Right atrium auricular region (tissue), 2 donors: Measurements from ENCODE around the gene NDST3. TPM values are rescaled to one million over a fixed set of nuclear protein-coding genes. Genes with fewer than 3 reads are reported as not detected.

Source experiments
- DNase-seq: peaks from one replicate; pipeline ENCODE4 v3.0.0-alpha.2; 2019; ENCODE audit warnings: low spot score
- H3K27ac ChIP-seq, 2 donors: fragments of 200-600 bp; sonication (generic); 1 replicate in 1 of 2; 2 replicates in 1 of 2; pipeline ENCODE4 v1.5.1; 2016 to 2019
- H3K27me3 ChIP-seq, 2 donors: fragments of 200-600 bp; sonication (generic); one replicate each; pipeline versions ENCODE4 v1.5.1 to v1.6.0; 2017 to 2019
- H3K36me3 ChIP-seq: fragments of 200-600 bp; sonication (generic); one replicate; pipeline ENCODE4 v1.5.1; 2016
- H3K4me1 ChIP-seq, 2 donors: fragments of 200-600 bp; sonication (generic); one replicate each; pipeline versions ENCODE4 v1.5.1 to v1.6.0; 2017 to 2019
- H3K4me3 ChIP-seq, 2 donors: fragments of 200-600 bp; sonication (generic); 1 replicate in 1 of 2; 2 replicates in 1 of 2; pipeline ENCODE4 v1.5.1; 2017 to 2019; ENCODE audit warnings: mild to moderate bottlenecking in 1 of 2, moderate library complexity in 1 of 2
- H3K9me3 ChIP-seq, 2 donors: fragments of 200-600 bp; sonication (generic); one replicate each; pipeline ENCODE4 v1.5.1; 2019
- total RNA-seq, 2 donors: library from RNA; depleted of rRNA; stranded (reverse); fragments of >200 nt; gene quantifications; one replicate each; pipeline ENCODE4 v1.1.0, GENCODE V29; 2016
- TF ChIP-seq, protein P1 (sequence below), 2 donors: fragments of 200-600 bp; sonication (generic); IDR thresholded peaks; one replicate each; pipeline ENCODE4 v1.5.1; 2019; ENCODE audit warnings: antibody characterized with exemption in 2 of 2

NDST3 gene
- total RNA-seq, 2 donors from 2014 or later = 0.15 TPM; not detected in 1

DNA sequence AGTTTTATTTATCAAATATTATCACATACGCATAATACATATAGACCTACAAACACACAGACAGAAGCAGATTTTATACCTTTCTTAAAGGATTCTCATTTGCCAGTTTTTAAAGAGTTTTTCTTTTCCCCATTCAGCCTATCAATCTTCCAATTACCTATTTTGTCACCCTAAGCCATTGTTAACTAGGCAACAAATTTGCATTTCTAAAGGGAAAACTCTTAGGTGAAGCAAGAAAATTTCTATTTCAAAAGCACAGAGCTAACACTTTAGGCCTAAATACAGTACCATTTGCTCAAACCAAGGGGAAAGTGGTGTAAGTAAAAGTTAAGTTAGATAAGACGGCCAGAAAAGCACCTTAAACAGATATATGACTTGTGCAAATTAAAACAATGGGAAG, 156.6 kb downstream of the NDST3 start:
- H3K27me3 ChIP-seq = no peaks in the 10 kb centered on the region
- TF ChIP-seq, protein P1, sequence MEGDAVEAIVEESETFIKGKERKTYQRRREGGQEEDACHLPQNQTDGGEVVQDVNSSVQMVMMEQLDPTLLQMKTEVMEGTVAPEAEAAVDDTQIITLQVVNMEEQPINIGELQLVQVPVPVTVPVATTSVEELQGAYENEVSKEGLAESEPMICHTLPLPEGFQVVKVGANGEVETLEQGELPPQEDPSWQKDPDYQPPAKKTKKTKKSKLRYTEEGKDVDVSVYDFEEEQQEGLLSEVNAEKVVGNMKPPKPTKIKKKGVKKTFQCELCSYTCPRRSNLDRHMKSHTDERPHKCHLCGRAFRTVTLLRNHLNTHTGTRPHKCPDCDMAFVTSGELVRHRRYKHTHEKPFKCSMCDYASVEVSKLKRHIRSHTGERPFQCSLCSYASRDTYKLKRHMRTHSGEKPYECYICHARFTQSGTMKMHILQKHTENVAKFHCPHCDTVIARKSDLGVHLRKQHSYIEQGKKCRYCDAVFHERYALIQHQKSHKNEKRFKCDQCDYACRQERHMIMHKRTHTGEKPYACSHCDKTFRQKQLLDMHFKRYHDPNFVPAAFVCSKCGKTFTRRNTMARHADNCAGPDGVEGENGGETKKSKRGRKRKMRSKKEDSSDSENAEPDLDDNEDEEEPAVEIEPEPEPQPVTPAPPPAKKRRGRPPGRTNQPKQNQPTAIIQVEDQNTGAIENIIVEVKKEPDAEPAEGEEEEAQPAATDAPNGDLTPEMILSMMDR (IDR thresholded peaks at IDR 0.05) = no peak
- H3K4me1 ChIP-seq = no peaks in the 10 kb centered on the region
- no peak overlapping the region for H3K4me3 ChIP-seq
- no peaks in the 10 kb centered on the region for H3K36me3 ChIP-seq
- no peak for DNase-seq
- H3K9me3 ChIP-seq = no peaks in the 10 kb centered on the region
- no peak overlapping the region for H3K27ac ChIP-seq

DNA sequence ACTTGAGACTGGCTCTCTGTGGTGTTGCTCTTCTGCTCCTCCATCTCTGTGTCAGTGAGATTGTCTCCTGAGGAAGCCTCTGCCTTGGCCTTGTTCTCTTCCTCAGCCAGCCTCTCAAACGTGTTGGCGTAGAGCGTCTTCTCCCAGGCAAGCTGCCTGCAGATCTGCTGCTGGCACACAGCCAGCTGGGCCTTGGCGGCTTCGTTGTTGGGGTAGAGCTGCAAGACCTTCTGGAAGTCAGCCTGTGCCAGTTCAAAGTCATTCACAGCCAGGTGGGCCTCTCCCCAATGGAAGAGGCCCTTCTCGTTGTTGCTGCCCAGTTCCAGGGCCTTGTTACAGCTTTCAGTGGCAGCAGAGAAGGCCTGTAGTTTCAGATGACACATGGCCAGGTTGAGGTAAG, 159.1 kb downstream of the NDST3 start:
- DNase-seq = no peak
- TF ChIP-seq, protein P1 (IDR thresholded peaks at IDR 0.05) = no peak
- no peaks in the 10 kb centered on the region for H3K36me3 ChIP-seq
- no peak overlapping the region for H3K4me3 ChIP-seq
- no peak overlapping the region for H3K27ac ChIP-seq
- no peaks in the 10 kb centered on the region for H3K4me1 ChIP-seq
- no peaks in the 10 kb centered on the region for H3K9me3 ChIP-seq
- no peaks in the 10 kb centered on the region for H3K27me3 ChIP-seq

DNA sequence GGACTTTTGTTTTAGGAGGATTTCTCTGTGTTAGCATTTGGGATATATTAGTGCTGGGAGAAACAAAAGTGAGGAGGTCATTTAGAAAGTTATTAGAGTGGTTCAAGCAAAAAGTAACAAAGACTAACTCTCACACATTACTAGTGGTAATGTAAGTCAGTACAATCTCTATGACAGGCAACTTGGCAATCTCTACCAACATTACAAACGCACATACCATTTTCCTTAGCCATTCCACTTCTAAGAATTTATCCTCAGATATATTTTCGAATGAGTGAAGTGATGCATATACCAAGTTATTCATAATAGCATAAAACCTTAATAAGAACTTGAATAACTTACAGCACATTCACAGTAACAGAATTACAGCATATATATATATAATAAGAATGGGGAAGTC, 172.3 kb downstream of the NDST3 start:
- no peaks in the 10 kb centered on the region for H3K4me1 ChIP-seq
- H3K9me3 ChIP-seq = peaks cover 0 to 13% of the 10 kb centered on the region in 2 donors
- H3K4me3 ChIP-seq = no peak overlapping the region
- H3K27me3 ChIP-seq = no peaks in the 10 kb centered on the region
- no peaks in the 10 kb centered on the region for H3K36me3 ChIP-seq
- H3K27ac ChIP-seq = no peak overlapping the region
- TF ChIP-seq, protein P1 (IDR thresholded peaks at IDR 0.05) = no peak
- DNase-seq = no peak

DNA sequence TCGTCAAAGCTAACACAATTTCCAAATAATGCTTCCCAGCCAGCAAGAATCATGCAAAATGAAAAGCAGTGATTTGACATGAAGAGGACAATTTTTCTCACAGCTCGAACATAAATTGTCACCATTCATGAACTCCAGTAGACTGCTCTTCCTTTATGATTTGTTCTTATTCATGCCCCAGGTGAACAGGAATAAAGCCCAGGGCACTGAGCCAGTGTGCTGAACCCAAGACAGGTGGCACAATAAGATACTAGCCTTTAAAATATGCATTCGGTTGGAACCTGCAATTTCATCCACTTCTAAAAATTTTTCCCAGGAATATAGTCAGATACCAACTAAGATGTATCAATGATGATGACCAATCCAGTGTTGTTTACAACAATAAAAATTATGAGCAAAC, 178.8 kb downstream of the NDST3 start:
- DNase-seq = no peak
- Histone ChIP-seq H3K36me3 (no peaks in the 10 kb centered on the region), H3K4me1 (no peaks in the 10 kb centered on the region), H3K9me3 (no peaks in the 10 kb centered on the region), H3K27me3 (no peaks in the 10 kb centered on the region), H3K4me3 (no peak overlapping the region), H3K27ac (no peak overlapping the region)
- TF ChIP-seq, protein P1 (IDR thresholded peaks at IDR 0.05) = no peak

DNA sequence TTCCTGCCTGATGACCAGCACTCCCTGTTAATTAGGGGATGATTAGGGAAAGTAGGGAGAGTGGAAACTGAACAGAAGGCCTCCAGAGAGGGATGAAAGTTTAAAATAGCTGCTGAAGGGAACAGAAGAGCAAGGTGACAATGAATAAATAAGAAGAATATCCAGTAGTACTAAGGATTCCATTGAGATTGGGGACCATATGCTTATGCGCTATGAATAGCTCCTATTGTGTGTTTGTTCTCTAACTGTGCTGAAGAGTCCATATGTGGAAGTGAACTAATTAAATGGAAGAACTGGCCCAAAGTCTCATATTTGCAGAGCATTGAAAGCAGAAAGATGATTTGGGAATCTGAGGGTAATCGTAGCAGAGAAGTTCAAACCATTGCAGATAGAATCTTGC, 181.5 kb downstream of the NDST3 start:
- H3K27ac ChIP-seq = no peak overlapping the region
- H3K27me3 ChIP-seq = no peaks in the 10 kb centered on the region
- DNase-seq = no peak
- no peaks in the 10 kb centered on the region for H3K4me1 ChIP-seq
- TF ChIP-seq, protein P1 (IDR thresholded peaks at IDR 0.05) = no peak
- H3K4me3 ChIP-seq = no peak overlapping the region
- H3K36me3 ChIP-seq = no peaks in the 10 kb centered on the region
- H3K9me3 ChIP-seq = no peaks in the 10 kb centered on the region

DNA sequence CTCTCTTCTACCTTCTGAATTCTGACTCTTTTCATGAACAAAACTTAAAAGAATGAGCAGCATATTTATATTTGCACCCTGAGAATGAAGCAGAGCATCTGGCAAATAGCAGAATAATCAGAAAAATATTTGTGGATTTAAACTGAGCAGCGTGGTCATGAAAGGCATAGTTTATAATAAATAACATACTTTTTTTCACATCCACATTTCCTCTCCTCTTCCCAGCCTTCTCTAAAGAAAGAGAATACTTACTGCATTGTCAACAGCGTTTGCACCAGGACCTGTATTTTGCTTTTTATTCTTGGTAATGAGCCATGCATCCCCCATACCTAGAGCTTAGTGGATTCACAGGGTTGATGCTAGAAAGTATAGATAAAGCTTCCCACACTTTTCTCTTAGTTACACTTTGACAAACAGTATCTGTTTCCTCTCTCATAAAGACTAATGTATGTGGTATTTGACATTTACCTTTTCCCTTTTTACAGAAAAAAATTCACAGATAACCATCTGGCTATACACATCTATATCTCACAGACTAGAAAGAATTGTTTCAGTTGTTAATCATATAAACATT, 187.0 kb downstream of the NDST3 start:
- Histone ChIP-seq H3K9me3 (no peaks in the 10 kb centered on the region), H3K36me3 (no peaks in the 10 kb centered on the region), H3K4me3 (no peak overlapping the region), H3K27ac (no peak overlapping the region), H3K4me1 (no peaks in the 10 kb centered on the region), H3K27me3 (no peaks in the 10 kb centered on the region)
- TF ChIP-seq, protein P1 (IDR thresholded peaks at IDR 0.05) = no peak
- no peak for DNase-seq
